Adipocyte (in vitro differentiated cells): Measurements from ENCODE around the gene STAG1.
A peak's percentile ranks its signal among the peaks of the same experiment; 100 is the strongest.
"Not testable (repeated sequence)": the region's sequence is repeated elsewhere in the genome, so short reads cannot be mapped to it uniquely, and the experiment has no call there.

ENCODE experiments used
- DNase-seq: peaks from one replicate; pipeline ENCODE4 v3.0.0-alpha.2; 2015; ENCODE audit warnings: low read depth
- H3K27me3 ChIP-seq: replicated peaks from 2 replicates; pipeline ENCODE4 v1.7.0; 2013; ENCODE audit warnings: mild to moderate bottlenecking, low read length, moderate library complexity; ENCODE audit not compliant: control insufficient read depth, insufficient read depth
- H3K36me3 ChIP-seq: 2 replicates; pipeline ENCODE4 v1.7.0; 2013; ENCODE audit warnings: low read length, mild to moderate bottlenecking, moderate library complexity; ENCODE audit not compliant: control insufficient read depth, insufficient read depth, severe bottlenecking
- H3K4me1 ChIP-seq: 2 replicates; pipeline ENCODE4 v1.7.0; 2013; ENCODE audit warnings: mild to moderate bottlenecking, low read length, moderate library complexity; ENCODE audit not compliant: control insufficient read depth, insufficient read depth
- H3K4me3 ChIP-seq: 2 replicates; pipeline ENCODE4 v1.7.0; 2013; ENCODE audit warnings: mild to moderate bottlenecking, low read length, moderate library complexity
- H3K9ac ChIP-seq: 2 replicates; pipeline ENCODE4 v1.7.0; 2013; ENCODE audit warnings: mild to moderate bottlenecking, low read length, moderate library complexity
- H3K9me3 ChIP-seq: 2 replicates; pipeline ENCODE4 v1.7.0; 2013; ENCODE audit warnings: mild to moderate bottlenecking, low read length, moderate library complexity; ENCODE audit not compliant: control insufficient read depth

The STAG1 gene

DNA sequence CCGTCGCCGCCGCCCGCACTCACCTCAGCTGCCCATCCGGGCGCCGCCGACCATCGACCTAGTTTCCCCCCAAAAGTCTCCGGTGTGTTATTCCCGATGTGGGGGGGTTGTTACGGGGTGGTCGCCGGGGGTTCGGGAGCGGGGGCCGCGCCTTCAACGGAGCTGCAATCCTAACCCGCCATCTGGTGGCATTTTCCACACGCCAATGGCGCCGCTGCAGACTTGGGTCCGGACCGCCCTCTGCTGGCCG, at the start of gene STAG1:
STAG1 (minus strand) TSS at position 207 of the 250 bp plus-strand sequence. CDS start 121,480 bp downstream, outside the sequence.
- Histone ChIP-seq H3K4me3 (peak within 1 kb of the TSS; percentile 90), H3K9ac (peak within 1 kb of the TSS; percentile 96), H3K36me3 (no peaks in the 10 kb centered on the region), H3K27me3 (no peaks in the 10 kb centered on the region), H3K9me3 (no peaks in the 10 kb centered on the region), H3K4me1 (peaks cover 36% of the 10 kb centered on the region)
- DNase-seq, result no peak

GRCh38 chr3:136801146-136801545, 49.0 kb upstream of the STAG1 start:
- H3K4me1 ChIP-seq, H3K4me3 ChIP-seq, H3K9me3 ChIP-seq, H3K27me3 ChIP-seq, H3K9ac ChIP-seq, DNase-seq, H3K36me3 ChIP-seq: not testable (repeated sequence)

DNA sequence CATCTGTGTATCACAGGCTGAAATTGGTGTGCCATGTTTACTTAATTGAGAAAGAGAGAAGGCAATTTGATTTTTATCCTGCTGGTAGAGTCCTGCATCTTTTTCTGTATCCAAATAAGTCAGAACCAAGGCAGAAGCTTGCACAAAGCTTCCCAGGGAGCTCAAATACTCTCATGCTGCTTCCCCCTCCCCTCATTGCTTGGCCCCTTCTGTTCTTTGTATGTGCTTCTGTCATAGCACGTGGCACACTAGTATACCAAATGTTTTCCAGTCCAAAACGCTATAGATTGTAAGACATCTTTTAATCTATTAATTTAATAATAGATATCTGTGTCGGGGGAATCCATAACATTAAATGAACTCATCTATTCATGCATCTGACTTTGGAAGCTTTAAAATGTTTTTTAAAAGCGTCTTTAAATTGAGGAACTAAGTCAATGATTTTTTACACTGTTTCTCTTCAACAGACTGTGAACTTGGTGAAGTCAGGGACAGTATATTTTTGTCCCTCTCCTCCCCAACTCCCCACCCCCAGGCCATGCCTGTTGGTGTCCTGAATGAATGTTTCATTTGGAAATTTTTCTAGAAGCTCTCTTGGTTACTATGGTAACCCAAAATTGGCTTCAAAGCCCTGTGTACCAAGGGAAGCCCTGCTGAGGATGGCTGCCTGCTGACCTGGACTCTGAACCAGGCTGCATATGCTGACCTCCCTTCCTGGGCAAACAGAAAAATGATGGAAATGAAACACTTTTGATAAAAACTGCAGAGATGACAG, 40.6 kb upstream of the STAG1 start:
- no peaks in the 10 kb centered on the region for H3K36me3 ChIP-seq
- H3K9me3 ChIP-seq, result no peaks in the 10 kb centered on the region
- H3K4me3 ChIP-seq, result no peak overlapping the region
- no peaks in the 10 kb centered on the region for H3K27me3 ChIP-seq
- peaks cover 16% of the 10 kb centered on the region for H3K4me1 ChIP-seq
- no peak for DNase-seq
- H3K9ac ChIP-seq, result no peak overlapping the region

DNA sequence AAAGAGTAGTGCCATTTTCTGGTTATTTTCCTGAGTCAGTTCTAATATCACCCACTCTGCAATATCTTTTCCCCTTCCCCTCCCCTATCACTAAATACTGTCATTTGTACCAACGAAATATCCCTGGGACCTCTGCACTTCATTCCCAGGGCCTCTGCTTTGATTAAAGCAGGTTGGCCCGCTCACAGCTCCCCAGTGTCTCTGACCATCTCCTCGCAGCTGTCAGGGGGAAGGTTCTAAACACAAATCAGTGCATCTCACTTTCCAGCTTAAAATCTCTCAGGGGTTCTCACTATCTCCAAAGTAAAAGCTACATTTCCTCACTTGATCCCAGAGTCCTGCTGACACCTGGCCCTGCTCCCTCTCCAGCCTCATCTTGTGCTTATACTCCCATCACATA, 38.6 kb upstream of the STAG1 start:
- no peak for DNase-seq
- Histone ChIP-seq H3K9me3 (no peaks in the 10 kb centered on the region), H3K9ac (no peak overlapping the region), H3K36me3 (no peaks in the 10 kb centered on the region), H3K4me1 (peaks cover 30% of the 10 kb centered on the region), H3K27me3 (no peaks in the 10 kb centered on the region), H3K4me3 (no peak overlapping the region)

DNA sequence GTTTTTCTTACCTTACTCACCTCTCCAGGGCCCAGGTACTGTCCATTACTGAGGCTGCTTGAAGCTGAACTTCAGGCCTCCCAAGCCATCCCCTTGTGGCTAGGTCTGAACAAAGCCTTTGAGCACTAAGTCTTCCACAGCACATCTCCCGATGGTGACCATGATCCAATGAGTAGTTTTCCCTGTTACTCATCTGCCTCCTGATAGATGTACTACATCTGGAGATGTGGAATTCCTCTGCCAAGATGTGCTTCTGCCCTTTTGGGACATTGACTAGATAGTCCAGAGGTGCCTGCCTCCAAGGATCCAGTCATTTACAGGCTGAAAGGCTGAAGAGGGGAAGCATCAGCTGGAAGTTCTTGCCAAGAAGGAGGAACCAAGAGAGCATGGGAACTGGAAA, 37.8 kb upstream of the STAG1 start:
- Histone ChIP-seq H3K9ac (no peak overlapping the region), H3K4me1 (peaks cover 35% of the 10 kb centered on the region), H3K4me3 (no peak overlapping the region), H3K9me3 (no peaks in the 10 kb centered on the region), H3K36me3 (no peaks in the 10 kb centered on the region), H3K27me3 (no peaks in the 10 kb centered on the region)
- no peak for DNase-seq

DNA sequence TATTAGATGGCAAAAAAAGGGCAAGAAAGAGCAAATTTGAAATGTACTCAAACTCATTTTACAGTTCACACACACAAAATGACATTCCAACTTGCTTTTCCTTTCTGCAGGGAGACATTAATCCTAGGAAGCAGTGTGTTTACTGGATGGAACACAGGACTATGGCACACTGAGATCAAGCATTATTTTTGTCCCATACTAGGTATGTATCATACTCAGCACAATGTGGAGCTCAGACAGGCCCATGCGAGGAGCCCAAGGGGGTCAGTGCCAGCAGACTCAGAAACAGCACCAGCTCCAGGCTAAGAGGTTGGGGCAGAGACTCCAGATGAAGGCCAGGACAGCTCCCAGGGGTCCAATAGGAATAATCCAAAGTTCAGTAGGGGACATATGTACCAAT, 36.0 kb upstream of the STAG1 start:
- H3K4me1 ChIP-seq, result peaks cover 40% of the 10 kb centered on the region
- no peaks in the 10 kb centered on the region for H3K9me3 ChIP-seq
- H3K27me3 ChIP-seq, result no peaks in the 10 kb centered on the region
- no peaks in the 10 kb centered on the region for H3K36me3 ChIP-seq
- no peak for DNase-seq
- no peak overlapping the region for H3K4me3 ChIP-seq
- H3K9ac ChIP-seq, result peak overlapping the region; percentile 13

GRCh38 chr3:136787349-136787748, 35.2 kb upstream of the STAG1 start:
- no peaks in the 10 kb centered on the region for H3K36me3 ChIP-seq
- peak overlapping the region; percentile 80 for H3K9ac ChIP-seq
- peaks cover 40% of the 10 kb centered on the region for H3K4me1 ChIP-seq
- peak overlapping the region; percentile 70 for H3K4me3 ChIP-seq
- H3K27me3 ChIP-seq, result no peaks in the 10 kb centered on the region
- H3K9me3 ChIP-seq, result no peaks in the 10 kb centered on the region
- peak; percentile 29 for DNase-seq

GRCh38 chr3:136783708-136784191, 31.6 kb upstream of the STAG1 start:
- Histone ChIP-seq H3K36me3 (no peaks in the 10 kb centered on the region), H3K4me3 (no peak overlapping the region), H3K9me3 (no peaks in the 10 kb centered on the region), H3K27me3 (no peaks in the 10 kb centered on the region), H3K4me1 (peaks cover 30% of the 10 kb centered on the region), H3K9ac (no peak overlapping the region)
- peak; percentile 12 for DNase-seq

DNA sequence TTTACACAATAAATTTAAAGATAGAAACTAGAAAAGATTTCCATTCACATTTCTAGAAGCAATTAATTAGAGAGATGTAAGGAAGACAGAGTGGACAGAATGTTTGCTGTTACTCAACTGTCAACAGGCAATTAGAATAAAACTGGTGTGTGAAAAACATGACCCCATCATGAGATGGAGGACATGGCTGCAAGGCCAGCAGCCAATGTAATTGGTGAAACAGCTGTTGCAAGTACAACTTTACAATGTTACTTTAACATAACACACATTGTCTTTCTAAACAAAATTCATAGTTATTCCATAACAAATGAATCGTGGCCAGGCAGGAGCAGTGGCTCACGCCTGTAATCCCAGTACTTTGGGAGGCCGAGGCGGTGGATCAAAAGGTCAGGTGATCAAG, 28.6 kb upstream of the STAG1 start:
- no peaks in the 10 kb centered on the region for H3K9me3 ChIP-seq
- H3K27me3 ChIP-seq, result no peaks in the 10 kb centered on the region
- H3K36me3 ChIP-seq, result no peaks in the 10 kb centered on the region
- H3K4me3 ChIP-seq, result no peak overlapping the region
- DNase-seq, result no peak
- peaks cover 9% of the 10 kb centered on the region for H3K4me1 ChIP-seq
- H3K9ac ChIP-seq, result no peak overlapping the region

DNA sequence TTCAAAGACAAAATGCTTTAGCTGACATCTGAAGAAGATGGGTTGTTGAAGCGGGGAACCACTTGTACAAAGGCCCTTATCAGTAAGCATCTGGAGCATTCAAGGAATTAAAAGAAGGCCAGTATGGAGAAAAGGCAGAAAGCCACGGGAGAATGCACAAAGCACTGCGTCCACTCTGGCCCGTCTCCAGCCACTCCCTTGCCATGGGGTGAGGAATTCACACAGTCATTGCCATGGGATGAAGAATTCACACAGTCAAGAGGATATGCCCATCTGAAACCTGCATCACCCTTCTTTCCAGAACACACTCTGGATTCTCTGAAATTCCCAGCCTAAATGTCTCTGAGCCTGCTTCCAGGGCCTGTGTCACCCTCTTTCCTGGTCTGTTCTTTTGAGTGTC, 26.7 kb upstream of the STAG1 start:
- peaks cover 4% of the 10 kb centered on the region for H3K4me1 ChIP-seq
- H3K4me3 ChIP-seq, result no peak overlapping the region
- H3K27me3 ChIP-seq, result no peaks in the 10 kb centered on the region
- no peaks in the 10 kb centered on the region for H3K36me3 ChIP-seq
- DNase-seq, result peak; percentile 72
- no peaks in the 10 kb centered on the region for H3K9me3 ChIP-seq
- no peak overlapping the region for H3K9ac ChIP-seq

- H3K27me3 ChIP-seq, result no peaks in the 10 kb centered on the region
- H3K9ac ChIP-seq, result no peak overlapping the region
- H3K9me3 ChIP-seq, result no peaks in the 10 kb centered on the region
- no peak overlapping the region for H3K4me3 ChIP-seq
- no peaks in the 10 kb centered on the region for H3K4me1 ChIP-seq
- no peaks in the 10 kb centered on the region for H3K36me3 ChIP-seq
- DNase-seq, result no peak
These were observed 20.5 kb upstream of the STAG1 start for GRCh38 chr3:136772709-136773108.
